ENCODE measurements around the gene FANCC.
A peak's percentile ranks its signal among the peaks of the same experiment; 100 is the strongest.

The FANCC gene, protein sequence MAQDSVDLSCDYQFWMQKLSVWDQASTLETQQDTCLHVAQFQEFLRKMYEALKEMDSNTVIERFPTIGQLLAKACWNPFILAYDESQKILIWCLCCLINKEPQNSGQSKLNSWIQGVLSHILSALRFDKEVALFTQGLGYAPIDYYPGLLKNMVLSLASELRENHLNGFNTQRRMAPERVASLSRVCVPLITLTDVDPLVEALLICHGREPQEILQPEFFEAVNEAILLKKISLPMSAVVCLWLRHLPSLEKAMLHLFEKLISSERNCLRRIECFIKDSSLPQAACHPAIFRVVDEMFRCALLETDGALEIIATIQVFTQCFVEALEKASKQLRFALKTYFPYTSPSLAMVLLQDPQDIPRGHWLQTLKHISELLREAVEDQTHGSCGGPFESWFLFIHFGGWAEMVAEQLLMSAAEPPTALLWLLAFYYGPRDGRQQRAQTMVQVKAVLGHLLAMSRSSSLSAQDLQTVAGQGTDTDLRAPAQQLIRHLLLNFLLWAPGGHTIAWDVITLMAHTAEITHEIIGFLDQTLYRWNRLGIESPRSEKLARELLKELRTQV

DNA sequence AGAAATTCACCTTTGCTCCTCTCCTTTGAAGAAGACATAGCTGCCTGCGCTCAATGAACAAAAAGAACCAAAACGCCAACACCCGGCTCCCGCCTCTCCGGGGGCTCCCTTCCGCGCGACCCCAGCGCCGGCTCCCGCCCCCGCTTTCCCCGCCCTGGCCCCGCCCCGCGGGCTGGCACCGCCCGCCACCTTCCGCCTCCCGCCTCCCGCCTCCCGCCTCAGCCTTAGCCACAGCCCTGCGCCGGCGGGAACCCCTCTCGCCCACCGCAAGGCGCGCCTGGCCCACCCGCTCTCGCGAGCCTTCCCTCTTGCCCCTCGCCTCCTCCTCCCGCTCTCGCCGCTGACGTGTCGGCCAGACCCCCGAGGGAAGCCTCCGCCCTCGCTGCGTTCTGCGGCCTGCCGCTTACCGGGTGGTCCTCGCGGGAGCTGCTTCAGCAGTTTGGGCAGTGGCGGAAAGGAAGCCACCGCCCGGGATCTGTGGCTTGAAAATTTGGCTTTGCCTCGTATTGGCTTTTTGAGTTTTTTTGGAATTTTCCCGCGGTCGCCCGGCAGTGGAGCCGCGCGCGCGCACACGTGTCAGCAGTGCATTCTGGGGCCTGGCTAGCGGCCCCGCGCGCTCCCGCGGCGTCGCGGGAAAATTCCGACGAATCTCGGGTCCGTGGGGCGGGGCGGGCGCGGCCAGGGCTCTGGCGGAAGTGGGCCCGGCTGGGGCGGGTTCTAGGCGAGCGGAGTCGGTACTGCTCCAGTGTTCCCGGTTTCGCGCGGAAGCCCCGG is at the start of gene FANCC:
Gene FANCC, minus strand, starts transcription at position 591 of the 774 bp plus-strand sequence. CDS start 68,418 bp downstream, outside the sequence.
- H3K4me3 ChIP-seq (ENCODE audit: control insufficient read depth, low read depth, low read length) = peak within 1 kb of the TSS; percentile 89
- TF ChIP-seq, protein P1, sequence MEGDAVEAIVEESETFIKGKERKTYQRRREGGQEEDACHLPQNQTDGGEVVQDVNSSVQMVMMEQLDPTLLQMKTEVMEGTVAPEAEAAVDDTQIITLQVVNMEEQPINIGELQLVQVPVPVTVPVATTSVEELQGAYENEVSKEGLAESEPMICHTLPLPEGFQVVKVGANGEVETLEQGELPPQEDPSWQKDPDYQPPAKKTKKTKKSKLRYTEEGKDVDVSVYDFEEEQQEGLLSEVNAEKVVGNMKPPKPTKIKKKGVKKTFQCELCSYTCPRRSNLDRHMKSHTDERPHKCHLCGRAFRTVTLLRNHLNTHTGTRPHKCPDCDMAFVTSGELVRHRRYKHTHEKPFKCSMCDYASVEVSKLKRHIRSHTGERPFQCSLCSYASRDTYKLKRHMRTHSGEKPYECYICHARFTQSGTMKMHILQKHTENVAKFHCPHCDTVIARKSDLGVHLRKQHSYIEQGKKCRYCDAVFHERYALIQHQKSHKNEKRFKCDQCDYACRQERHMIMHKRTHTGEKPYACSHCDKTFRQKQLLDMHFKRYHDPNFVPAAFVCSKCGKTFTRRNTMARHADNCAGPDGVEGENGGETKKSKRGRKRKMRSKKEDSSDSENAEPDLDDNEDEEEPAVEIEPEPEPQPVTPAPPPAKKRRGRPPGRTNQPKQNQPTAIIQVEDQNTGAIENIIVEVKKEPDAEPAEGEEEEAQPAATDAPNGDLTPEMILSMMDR (IDR thresholded peaks at IDR 0.05; ENCODE audit: control insufficient read depth, insufficient read depth, low read depth, low read length, missing control alignments) = no peak
- DNase-seq (ENCODE audit: low read depth) = no peak

DNA sequence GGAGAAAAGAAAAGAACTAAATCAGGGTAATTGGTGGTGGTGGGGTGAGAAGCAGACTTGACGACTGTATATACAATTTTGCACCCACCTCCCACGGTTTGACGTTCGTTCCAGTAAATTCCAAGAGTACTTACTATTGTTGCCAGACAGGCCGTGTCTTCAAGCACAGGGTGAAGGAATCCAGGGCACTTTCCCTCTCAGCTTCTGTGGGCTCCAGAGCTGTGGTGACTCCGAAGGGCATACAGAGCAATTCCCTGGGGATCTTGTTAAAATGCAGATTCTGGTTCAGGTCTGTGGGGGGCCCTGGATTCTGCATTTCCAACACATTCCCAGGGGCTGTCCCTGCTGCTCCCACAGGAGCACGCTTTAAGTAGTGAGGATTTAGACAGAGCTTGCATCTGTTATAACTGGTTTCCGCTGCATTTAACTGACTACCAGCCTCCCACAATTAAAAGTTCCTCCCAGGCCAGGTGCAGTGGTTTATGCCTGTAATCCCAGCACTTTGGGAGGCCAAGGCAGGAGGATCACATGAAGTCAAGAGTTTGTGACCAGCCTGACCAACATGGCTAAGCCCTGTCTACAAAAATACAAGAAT is 49.3 kb upstream of the FANCC start:
- H3K4me3 ChIP-seq (ENCODE audit: control insufficient read depth, low read depth, low read length) = no peak overlapping the region
- TF ChIP-seq, protein P1 (IDR thresholded peaks at IDR 0.05; ENCODE audit: control insufficient read depth, insufficient read depth, low read depth, low read length, missing control alignments) = no peak
- no peak for DNase-seq (ENCODE audit: low read depth)

DNA sequence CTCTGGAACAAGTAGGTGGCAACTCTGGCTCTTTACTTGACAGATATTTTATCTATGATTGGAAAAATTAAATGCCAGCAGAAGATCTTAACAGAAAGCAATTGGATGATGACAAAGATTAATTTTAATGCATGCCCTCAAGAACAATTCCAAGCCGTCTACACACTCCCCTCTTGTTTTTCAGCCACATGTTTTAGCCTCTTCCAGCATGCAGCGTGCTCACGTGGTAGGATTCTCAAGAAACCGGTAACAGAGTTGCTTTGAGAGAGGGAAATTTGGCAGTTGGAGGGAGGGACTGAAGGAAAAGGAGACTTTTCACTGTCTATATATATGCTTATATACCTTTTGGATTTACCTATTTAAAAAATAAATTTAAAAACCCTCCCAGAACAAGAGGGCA is 48.3 kb upstream of the FANCC start:
- DNase-seq (ENCODE audit: low read depth) = no peak
- TF ChIP-seq, protein P1 (IDR thresholded peaks at IDR 0.05; ENCODE audit: control insufficient read depth, insufficient read depth, low read depth, low read length, missing control alignments) = no peak
- H3K4me3 ChIP-seq (ENCODE audit: control insufficient read depth, low read depth, low read length) = no peak overlapping the region

DNA sequence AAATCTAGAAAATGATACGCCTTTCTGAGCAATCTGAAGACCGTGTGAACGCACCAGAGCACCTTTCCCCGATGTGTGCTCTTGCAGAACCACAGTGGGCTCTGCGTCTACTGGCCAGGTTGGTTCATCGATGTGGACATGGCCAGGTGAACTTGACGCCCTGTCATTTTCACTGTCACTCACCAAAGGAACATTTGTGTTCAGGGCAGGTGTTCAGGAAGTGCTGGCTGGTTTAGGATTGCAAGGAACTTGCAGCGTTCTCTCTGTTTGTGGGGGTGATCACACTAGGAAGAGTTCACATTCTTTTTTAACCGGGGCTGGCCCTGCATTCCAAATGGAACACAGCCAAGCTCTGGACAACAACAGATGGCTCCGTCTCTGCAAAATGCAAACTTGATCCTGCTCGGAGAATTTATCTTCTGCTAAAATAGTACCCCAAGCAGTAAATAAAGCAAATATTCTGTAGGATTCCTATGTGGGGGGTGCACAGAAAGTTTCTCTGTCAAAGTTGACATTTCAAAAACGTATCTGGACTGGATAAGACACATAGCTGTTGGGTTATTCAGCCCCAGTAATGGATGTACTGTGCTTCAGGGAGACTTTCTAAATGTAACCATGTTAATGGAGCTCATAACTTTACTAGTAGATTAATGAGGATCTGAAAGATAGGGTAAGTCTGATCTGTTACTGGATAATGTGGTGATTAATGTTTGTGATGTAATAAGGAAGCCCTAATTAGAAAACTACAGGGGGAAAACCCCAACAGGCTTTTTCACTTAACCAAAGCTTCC is 45.7 kb upstream of the FANCC start:
- no peak for DNase-seq (ENCODE audit: low read depth)
- TF ChIP-seq, protein P1 (IDR thresholded peaks at IDR 0.05; ENCODE audit: control insufficient read depth, insufficient read depth, low read depth, low read length, missing control alignments) = no peak
- H3K4me3 ChIP-seq (ENCODE audit: control insufficient read depth, low read depth, low read length) = no peak overlapping the region

DNA sequence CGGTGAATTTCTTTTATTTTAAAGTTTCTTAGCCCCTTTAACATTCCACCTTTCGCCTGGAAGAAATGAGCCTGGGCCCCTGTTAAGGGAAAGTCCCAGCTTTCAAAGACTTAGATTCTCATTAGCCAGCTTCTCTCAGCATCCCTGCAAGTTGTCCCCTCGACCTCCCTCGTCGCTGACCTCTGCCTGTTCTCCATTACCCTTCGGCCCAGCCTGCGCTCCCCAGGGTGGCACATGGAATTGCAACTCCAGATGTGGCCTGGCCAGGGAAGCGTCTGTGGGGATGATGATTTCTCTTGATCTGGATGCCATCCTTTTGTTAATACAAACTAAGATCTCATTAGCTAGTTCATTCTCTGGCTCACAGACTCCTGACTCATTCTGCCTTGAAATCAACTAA is 43.4 kb upstream of the FANCC start:
- no peak overlapping the region for H3K4me3 ChIP-seq (ENCODE audit: control insufficient read depth, low read depth, low read length)
- TF ChIP-seq, protein P1 (IDR thresholded peaks at IDR 0.05; ENCODE audit: control insufficient read depth, insufficient read depth, low read depth, low read length, missing control alignments) = no peak
- DNase-seq (ENCODE audit: low read depth) = no peak

DNA sequence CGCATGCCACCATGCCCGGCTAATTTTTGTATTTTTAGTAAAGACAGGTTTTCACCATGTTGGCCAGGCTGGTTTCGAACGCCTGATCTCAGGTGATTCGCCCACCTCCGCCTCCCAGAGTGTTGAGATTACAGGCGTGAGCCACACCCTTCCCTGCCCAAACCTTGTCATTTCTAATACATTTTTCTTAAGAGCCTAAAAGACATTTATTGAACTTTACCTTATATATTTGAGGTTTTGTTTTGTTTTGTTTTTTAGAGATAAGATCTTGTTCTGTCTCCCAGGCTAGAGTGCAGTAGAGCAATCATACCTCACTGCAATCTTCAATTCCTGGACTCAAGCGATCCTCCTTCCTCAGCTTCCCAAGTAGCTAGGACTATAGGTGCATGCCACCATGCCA is 39.8 kb upstream of the FANCC start:
- H3K4me3 ChIP-seq (ENCODE audit: control insufficient read depth, low read depth, low read length) = no peak overlapping the region
- DNase-seq (ENCODE audit: low read depth) = no peak
- TF ChIP-seq, protein P1 (IDR thresholded peaks at IDR 0.05; ENCODE audit: control insufficient read depth, insufficient read depth, low read depth, low read length, missing control alignments) = no peak
